ENCODE data around the gene GARIN5B.

DNA sequence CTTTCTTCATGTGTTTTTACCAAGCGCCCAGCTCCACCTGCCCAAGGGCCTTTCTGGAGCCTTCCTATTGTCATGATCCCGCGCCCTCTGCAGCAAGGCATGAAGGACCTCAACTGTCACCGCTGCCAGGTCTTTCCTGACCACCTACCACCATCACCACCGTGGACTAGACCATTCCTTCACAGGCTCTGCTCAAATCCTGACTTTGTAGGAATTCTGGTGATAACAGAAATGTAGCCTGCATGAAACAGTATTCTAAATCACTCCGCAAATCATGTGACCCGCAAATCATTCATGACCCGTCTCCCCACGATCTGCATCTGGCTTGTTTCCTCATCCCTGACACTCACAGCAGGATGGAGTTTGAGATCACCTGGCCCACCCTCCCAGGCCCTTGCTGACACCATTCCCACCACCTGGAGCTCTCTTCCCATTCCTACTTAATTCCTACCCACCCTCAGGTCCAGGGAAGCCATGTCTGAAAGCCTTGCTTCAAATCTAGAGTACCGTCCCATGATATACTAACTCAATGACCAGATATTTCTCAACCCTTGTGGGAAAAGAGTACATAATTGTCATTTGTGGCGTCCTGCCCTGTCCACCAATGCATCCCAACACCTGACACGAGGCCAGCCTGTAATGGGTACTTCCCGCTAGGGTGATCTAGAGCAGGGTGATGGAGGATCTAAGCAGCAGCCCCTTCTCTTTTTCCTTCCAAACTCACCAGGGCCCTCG, 43.2 kb upstream of the GARIN5B start:
- TF ChIP-seq POLR2A (IDR thresholded peaks at IDR 0.05): no peak
- TF ChIP-seq, protein P1, sequence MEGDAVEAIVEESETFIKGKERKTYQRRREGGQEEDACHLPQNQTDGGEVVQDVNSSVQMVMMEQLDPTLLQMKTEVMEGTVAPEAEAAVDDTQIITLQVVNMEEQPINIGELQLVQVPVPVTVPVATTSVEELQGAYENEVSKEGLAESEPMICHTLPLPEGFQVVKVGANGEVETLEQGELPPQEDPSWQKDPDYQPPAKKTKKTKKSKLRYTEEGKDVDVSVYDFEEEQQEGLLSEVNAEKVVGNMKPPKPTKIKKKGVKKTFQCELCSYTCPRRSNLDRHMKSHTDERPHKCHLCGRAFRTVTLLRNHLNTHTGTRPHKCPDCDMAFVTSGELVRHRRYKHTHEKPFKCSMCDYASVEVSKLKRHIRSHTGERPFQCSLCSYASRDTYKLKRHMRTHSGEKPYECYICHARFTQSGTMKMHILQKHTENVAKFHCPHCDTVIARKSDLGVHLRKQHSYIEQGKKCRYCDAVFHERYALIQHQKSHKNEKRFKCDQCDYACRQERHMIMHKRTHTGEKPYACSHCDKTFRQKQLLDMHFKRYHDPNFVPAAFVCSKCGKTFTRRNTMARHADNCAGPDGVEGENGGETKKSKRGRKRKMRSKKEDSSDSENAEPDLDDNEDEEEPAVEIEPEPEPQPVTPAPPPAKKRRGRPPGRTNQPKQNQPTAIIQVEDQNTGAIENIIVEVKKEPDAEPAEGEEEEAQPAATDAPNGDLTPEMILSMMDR (IDR thresholded peaks at IDR 0.05): no peak

All from adrenal gland (tissue), 5 donors.